H1 (cell line): ENCODE results near the gene PI4KA. TPM values are rescaled to one million over a fixed set of nuclear protein-coding genes. Genes with fewer than 3 reads are reported as not detected.

Source experiments
- CTCF ChIA-PET: fragments of 300-600 bp; sonication (Branson Sonifier 250); formaldehyde crosslinking; loops from one replicate; lab custom pipeline; 2021; ENCODE audit not compliant: partially characterized antibody; lab: Charles Lee
- POLR2A ChIA-PET: fragments of 300-600 bp; sonication (Branson Sonifier 250); formaldehyde crosslinking; loops from one replicate; lab custom pipeline; 2021; ENCODE audit warnings: inconsistent platforms; ENCODE audit not compliant: partially characterized antibody; lab: Charles Lee
- DNase-seq, 2 experiments: peaks; one replicate each; pipeline versions ENCODE4 v3.0.0 to v3.0.0-alpha.2; 2010 to 2022; ENCODE audit warnings: low spot score in 2 of 2, low read depth in 1 of 2, mixed read lengths in 1 of 2
- FAIRE-seq: peaks from 2 replicates; lab custom pipeline; 2011; peaks lifted over from hg19 to GRCh38; lab: Jason Lieb, UNC
- H2AFZ ChIP-seq: 2 replicates; pipeline ENCODE4 v1.8.1; 2012; ENCODE audit warnings: low read length, inconsistent platforms
- H2AK5ac ChIP-seq: 2 replicates; pipeline ENCODE4 v1.6.1; 2013; ENCODE audit warnings: low read depth, low read length
- H2BK120ac ChIP-seq: replicated peaks from 2 replicates; pipeline ENCODE3; 2013; ENCODE audit warnings: low read depth, low read length, inconsistent platforms
- H2BK12ac ChIP-seq: 2 replicates; pipeline ENCODE4 v1.6.1; 2013; ENCODE audit warnings: low read depth, low read length
- H2BK15ac ChIP-seq: 2 replicates; pipeline ENCODE4 v1.6.1; 2013; ENCODE audit warnings: low read length
- H2BK20ac ChIP-seq: 2 replicates; pipeline ENCODE4 v1.6.1; 2013; ENCODE audit warnings: low read length
- H2BK5ac ChIP-seq: 2 replicates; pipeline ENCODE4 v1.6.1; 2013; ENCODE audit warnings: low read depth, low read length
- H3K14ac ChIP-seq: 2 replicates; pipeline ENCODE4 v1.6.1; 2013; ENCODE audit warnings: inconsistent platforms; ENCODE audit not compliant: insufficient read length
- H3K18ac ChIP-seq: 2 replicates; pipeline ENCODE4 v1.6.1; 2013; ENCODE audit warnings: low read length; ENCODE audit errors: extremely low read depth
- H3K23ac ChIP-seq: 2 replicates; pipeline ENCODE4 v1.6.1; 2013; ENCODE audit warnings: inconsistent platforms; ENCODE audit not compliant: insufficient read length
- H3K23me2 ChIP-seq: 2 replicates; pipeline ENCODE4 v1.6.1; 2013; ENCODE audit warnings: low read depth, low read length
- H3K27ac ChIP-seq: 2 replicates; pipeline ENCODE4 v1.6.1; 2011; ENCODE audit warnings: low read depth, low read length, inconsistent platforms
- H3K27me3 ChIP-seq, 4 experiments: replicated peaks in 1 of 4; 1 replicate in 1 of 4; 2 replicates in 3 of 4; pipeline versions ENCODE4 v1.6.1 to v1.8.1; 2011 to 2013; ENCODE audit warnings: low read length in 3 of 4, mild to moderate bottlenecking in 3 of 4, inconsistent platforms in 2 of 4, mixed read lengths in 2 of 4, moderate library complexity in 1 of 4; ENCODE audit not compliant: control insufficient read depth in 3 of 4, insufficient read depth in 3 of 4; ENCODE audit errors: extremely low read depth in 1 of 4
- H3K36me3 ChIP-seq, 4 experiments: 2 replicates each; pipeline versions ENCODE4 v1.6.1 to v1.8.1; 2011 to 2013; ENCODE audit warnings: mild to moderate bottlenecking in 4 of 4, low read length in 3 of 4, moderate library complexity in 2 of 4, control low read depth in 1 of 4, inconsistent platforms in 1 of 4; ENCODE audit not compliant: insufficient read depth in 4 of 4, control insufficient read depth in 2 of 4
- H3K4ac ChIP-seq: replicated peaks from 2 replicates; pipeline ENCODE3; 2013; ENCODE audit warnings: low read length, low read depth, mixed read lengths, inconsistent platforms; ENCODE audit not compliant: insufficient read length
- H3K4me1 ChIP-seq, 4 experiments: replicated peaks in 1 of 4; 1 replicate in 1 of 4; 2 replicates in 3 of 4; pipeline versions ENCODE4 v1.6.1 to v1.8.1; 2011 to 2013; ENCODE audit warnings: low read length in 3 of 4, inconsistent platforms in 2 of 4, mixed read lengths in 1 of 4; ENCODE audit not compliant: insufficient read depth in 4 of 4, control insufficient read depth in 3 of 4
- H3K4me2 ChIP-seq, 2 experiments: 2 replicates each; pipeline versions ENCODE4 v1.6.1 to v1.8.1; 2011 to 2013; ENCODE audit warnings: low read depth in 2 of 2, low read length in 2 of 2, control low read depth in 1 of 2, inconsistent platforms in 1 of 2, mild to moderate bottlenecking in 1 of 2; ENCODE audit not compliant: insufficient read depth in 1 of 2
- H3K4me3 ChIP-seq, 4 experiments: fragments of 200-600, 300-600 bp in 1 of 4; sonication (generic), shearing (Covaris generic), sonication (Bioruptor Twin) in 1 of 4; 2 replicates each; pipeline versions ENCODE4 v1.5.1 to v1.8.1; 2011 to 2016; ENCODE audit warnings: low read length in 4 of 4, low read depth in 3 of 4, control low read depth in 2 of 4, inconsistent platforms in 2 of 4, mild to moderate bottlenecking in 2 of 4, mixed read lengths in 1 of 4, moderate library complexity in 1 of 4; ENCODE audit not compliant: insufficient read depth in 2 of 4; ENCODE audit errors: extremely low read depth in 1 of 4
- H3K56ac ChIP-seq: replicated peaks from 2 replicates; pipeline ENCODE3; 2013; ENCODE audit warnings: low read depth, mild to moderate bottlenecking, mixed read lengths, low read length, inconsistent platforms; ENCODE audit not compliant: insufficient read length
- H3K79me1 ChIP-seq: 2 replicates; pipeline ENCODE4 v1.6.1; 2013; ENCODE audit warnings: low read depth, low read length, control low read depth
- H3K79me2 ChIP-seq, 2 experiments: 2 replicates each; pipeline versions ENCODE4 v1.6.1 to v1.8.1; 2012 to 2013; ENCODE audit warnings: low read length in 2 of 2, mild to moderate bottlenecking in 2 of 2, inconsistent platforms in 1 of 2; ENCODE audit not compliant: insufficient read depth in 2 of 2, control insufficient read depth in 1 of 2
- H3K9ac ChIP-seq, 4 experiments: replicated peaks in 1 of 4; 1 replicate in 1 of 4; 2 replicates in 3 of 4; pipeline versions ENCODE4 v1.6.1 to v1.8.1; 2011 to 2013; ENCODE audit warnings: low read depth in 3 of 4, low read length in 3 of 4, control low read depth in 2 of 4, mild to moderate bottlenecking in 2 of 4, moderate library complexity in 2 of 4, inconsistent platforms in 1 of 4; ENCODE audit errors: extremely low read depth in 1 of 4
- H3K9me3 ChIP-seq, 2 experiments: 2 replicates each; pipeline versions ENCODE4 v1.6.1 to v1.8.1; 2012 to 2013; ENCODE audit warnings: mild to moderate bottlenecking in 2 of 2, moderate library complexity in 2 of 2, control low read depth in 1 of 2, inconsistent platforms in 1 of 2, low read depth in 1 of 2, low read length in 1 of 2, mixed read lengths in 1 of 2; ENCODE audit not compliant: insufficient read depth in 2 of 2
- H4K20me1 ChIP-seq, 2 experiments: replicated peaks in 1 of 2; 2 replicates each; pipeline versions ENCODE3 to v1.8.1; 2011 to 2013; ENCODE audit warnings: inconsistent platforms in 2 of 2, low read length in 2 of 2, mild to moderate bottlenecking in 1 of 2; ENCODE audit not compliant: insufficient read depth in 2 of 2, control insufficient read depth in 1 of 2
- H4K5ac ChIP-seq: 2 replicates; pipeline ENCODE4 v1.6.1; 2013; ENCODE audit warnings: low read length, low read depth, mixed read lengths, inconsistent platforms; ENCODE audit not compliant: insufficient read length
- H4K8ac ChIP-seq: 2 replicates; pipeline ENCODE4 v1.8.0; 2013; ENCODE audit warnings: mild to moderate bottlenecking, moderate library complexity, low read length, inconsistent platforms; ENCODE audit not compliant: insufficient read depth; ENCODE audit errors: extremely low read depth
- H4K91ac ChIP-seq: replicated peaks from 2 replicates; pipeline ENCODE3; 2013; ENCODE audit warnings: low read length, mixed read lengths, inconsistent platforms; ENCODE audit not compliant: insufficient read length
- CHD2 ChIP-seq: IDR thresholded peaks from 2 replicates; pipeline ENCODE4 v1.6.1; 2012; ENCODE audit warnings: low read length, improper control_type of control experiment
- PHF8 ChIP-seq: fragments of 200-600 bp; sonication (generic); conservative IDR thresholded peaks from 2 replicates; pipeline ENCODE4 v1.7.1; 2012; ENCODE audit warnings: low read depth, mild to moderate bottlenecking, inconsistent platforms, low read length, moderate library complexity
- WGBS, 2 experiments: shearing (Covaris generic) in 1 of 2; methylation state at CpG; one replicate each; pipeline versions ENCODE4 v1.1.6 to v1.1.7; 2013 to 2015; ENCODE audit warnings: low lambda C conversion rate in 2 of 2, mixed read lengths in 2 of 2, inconsistent platforms in 1 of 2, low coverage in 1 of 2, missing lambda C conversion rate in 1 of 2; ENCODE audit not compliant: insufficient replicate concordance in 2 of 2, insufficient coverage in 1 of 2, insufficient read length in 1 of 2; ENCODE audit errors: extremely low coverage in 1 of 2, missing lambda C conversion rate in 1 of 2; 5-methylcytosine and 5-hydroxymethylcytosine counted together
- polyA plus RNA-seq, 7 experiments: library from polyadenylated mRNA; depleted of rRNA in 3 of 7; stranded (reverse) in 5 of 7; unstranded in 2 of 7; fragments of >200 nt in 5 of 7; fragments of 200-250 nt in 2 of 7; gene quantifications; 1 replicate in 5 of 7; 2 replicates in 1 of 7; 4 replicates in 1 of 7; pipeline versions ENCODE4 v1.2.1 to v1.2.3, GENCODE V29; 2011 to 2013; ENCODE audit warnings: missing spikeins in 2 of 7, mixed read lengths in 2 of 7
- total RNA-seq: library from RNA; stranded (reverse); fragmentation: NEBNext Ultra II Directional; extraction: Animal tissue kit (Norgen Biotek cat#: 25700); gene quantifications from 2 replicates; pipeline ENCODE4 v1.2.1, GENCODE V29; 2021

The PI4KA gene
- total and polyA plus RNA-seq, 2 of the 8 experiments (the other 6 are each of a cell fraction or from before 2014, with no cell fraction given): 22.5 to 37.7 TPM

DNA sequence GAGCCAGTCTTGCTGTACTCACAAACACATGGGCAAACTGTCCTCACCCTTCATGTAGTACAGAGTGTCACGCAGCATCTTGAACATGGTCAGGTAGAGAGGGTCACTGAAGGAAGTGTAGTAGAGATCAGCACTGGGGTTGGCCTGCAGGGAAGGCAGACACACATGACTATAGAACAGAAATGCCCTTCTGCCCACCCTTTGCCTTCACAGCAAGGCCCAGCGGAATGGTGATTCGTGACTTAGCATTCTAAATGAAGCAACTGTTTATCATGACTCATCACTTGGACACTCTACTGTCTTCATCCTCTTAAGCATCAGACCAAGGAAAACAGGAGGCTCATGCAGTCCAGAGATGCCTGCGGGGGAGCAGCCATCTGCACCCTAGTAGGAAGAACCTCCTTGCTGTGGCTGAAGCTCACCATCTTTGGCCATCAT is 51.3 kb downstream of the PI4KA start:
- Histone ChIP-seq H3K79me1 (no peaks in the 10 kb centered on the region), H3K56ac (no peak overlapping the region), H2BK15ac (no peak overlapping the region), H3K23me2 (no peaks in the 10 kb centered on the region), H2BK12ac (no peak overlapping the region), H3K18ac (no peak overlapping the region), H2BK5ac (no peak overlapping the region), H3K9ac (no peak overlapping the region), H3K23ac (no peak overlapping the region), H4K5ac (no peak overlapping the region), H3K27me3 (no peaks in the 10 kb centered on the region), H3K4ac (no peak overlapping the region), H3K14ac (no peak overlapping the region), H3K79me2 (no peaks in the 10 kb centered on the region), H2AK5ac (no peak overlapping the region), H3K9me3 (no peaks in the 10 kb centered on the region), H3K4me3 (no peak overlapping the region), H4K8ac (no peak overlapping the region), H4K20me1 (peaks cover 0 to 4% of the 10 kb centered on the region in 2 experiments), H2BK20ac (no peak overlapping the region), H3K27ac (no peak overlapping the region), H2AFZ (no peak overlapping the region), H2BK120ac (no peak overlapping the region), H3K4me2 (no peak overlapping the region), H3K4me1 (no peaks in the 10 kb centered on the region), H3K36me3 (peaks cover 0 to 13% (median 5%) of the 10 kb centered on the region in 4 experiments; a peak in 2 of 8 replicates), H4K91ac (no peak overlapping the region)
- TF ChIP-seq PHF8 (no peak), CHD2 (no peak)
- FAIRE-seq: no peak
- ChIA-PET CTCF (no interaction called here), POLR2A (no interaction called here)
- 97% methylated on average over 4 of the region's 4 CpGs; no CpG with 5 or more reads in 1 of the 2 experiments for WGBS, 2 experiments
- DNase-seq: no peak
